ENCODE data around the gene IGSF3. TPM values are rescaled to one million over a fixed set of nuclear protein-coding genes. Genes with fewer than 3 reads are reported as not detected.

Gene IGSF3
- total RNA-seq, 1 experiment from 2014 or later: 32.4 TPM

DNA sequence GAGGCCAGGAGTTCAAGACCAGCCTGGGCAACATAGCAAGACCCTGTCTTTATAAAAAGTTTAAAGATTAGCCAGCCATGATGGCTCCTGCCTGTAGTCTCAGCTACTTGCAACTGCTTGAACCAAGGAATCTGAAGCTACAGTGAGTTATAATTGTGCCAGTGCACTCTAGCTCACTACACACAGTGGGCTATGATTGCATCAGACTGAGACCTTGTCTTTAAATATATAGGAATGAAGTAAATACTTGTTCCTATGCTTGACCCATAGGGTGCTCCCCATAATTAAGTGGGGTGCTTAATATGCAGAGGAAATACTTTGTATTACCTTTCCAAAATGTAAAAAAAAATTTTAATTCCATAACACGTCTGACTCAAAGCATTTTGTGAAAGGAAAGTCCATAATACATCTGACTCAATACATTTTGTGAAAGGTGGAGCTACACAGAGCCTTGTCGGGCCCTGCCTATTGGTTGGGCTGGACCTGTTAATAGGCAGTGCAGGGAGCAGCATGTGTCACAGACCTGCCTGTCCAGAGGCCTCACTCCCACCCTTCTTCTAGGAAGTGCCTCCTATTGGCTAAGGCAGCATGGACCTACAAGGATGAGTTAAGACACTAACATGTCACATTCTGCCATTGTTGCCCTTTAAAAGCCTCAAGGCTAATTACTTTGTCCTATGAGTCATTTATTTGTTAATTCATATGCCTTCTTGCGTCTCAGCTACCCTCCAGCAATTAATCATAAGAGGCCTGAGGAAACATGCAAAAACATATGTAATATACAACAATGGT, 130.3 kb downstream of the IGSF3 start:
- H3K9me3 Mint-ChIP-seq: no peaks in the 10 kb centered on the region
- no peak overlapping the region for H3K4me3 Mint-ChIP-seq
- peaks cover 5% of the 10 kb centered on the region for H3K4me1 Mint-ChIP-seq
- ChIA-PET POLR2A (no interaction called here), CTCF (interaction anchor here (1.6 kb wide), 1 partner anchor 52 kb away, joined by 3 read pairs; no protein-coding TSS in a partner anchor)
- no peak for DNase-seq (ENCODE audit: low spot score)
- TF ChIP-seq ZNF281 (CRISPR knock-in tag; IDR thresholded peaks at IDR 0.05) (no peak), ATF1 (CRISPR knock-in tag; IDR thresholded peaks at IDR 0.05) (no peak), ZNF396 (CRISPR knock-in tag; IDR thresholded peaks at IDR 0.05; ENCODE audit: borderline replicate concordance) (no peak), NR1H2 (CRISPR knock-in tag; IDR thresholded peaks at IDR 0.05) (no peak), ZNF263 (CRISPR knock-in tag; IDR thresholded peaks at IDR 0.05; ENCODE audit: low read depth) (no peak), SMAD3 (CRISPR knock-in tag; IDR thresholded peaks at IDR 0.05; ENCODE audit: borderline replicate concordance) (no peak), STAT6 (CRISPR knock-in tag; conservative IDR thresholded peaks at IDR 0.05; ENCODE audit: low read depth) (no peak), TEAD1 (CRISPR knock-in tag; IDR thresholded peaks at IDR 0.05) (no peak), ZSCAN18 (CRISPR knock-in tag; IDR thresholded peaks at IDR 0.05) (no peak), GRHL2 (CRISPR knock-in tag; IDR thresholded peaks at IDR 0.05; ENCODE audit: insufficient replicate concordance, severe bottlenecking) (no peak), FOXP1 (CRISPR knock-in tag; IDR thresholded peaks at IDR 0.05; ENCODE audit: borderline replicate concordance) (no peak), FOXK1 (CRISPR knock-in tag; IDR thresholded peaks at IDR 0.05) (no peak), NFATC4 (CRISPR knock-in tag; IDR thresholded peaks at IDR 0.05) (no peak), NFYB (CRISPR knock-in tag; conservative IDR thresholded peaks at IDR 0.05; ENCODE audit: low read depth) (no peak), EMX1 (CRISPR knock-in tag; IDR thresholded peaks at IDR 0.05) (no peak), RORB (CRISPR knock-in tag; IDR thresholded peaks at IDR 0.05) (no peak)
- H3K27ac Mint-ChIP-seq: no peak overlapping the region
- ATAC-seq: no peak
- H3K36me3 Mint-ChIP-seq: peaks cover 16% of the 10 kb centered on the region
- peaks cover 58% of the 10 kb centered on the region for H3K27me3 Mint-ChIP-seq (ENCODE audit: low read depth)

GRCh38 chr1:116534014-116534739, 133.4 kb downstream of the IGSF3 start:
- no peak for DNase-seq (ENCODE audit: low spot score)
- Mint-ChIP-seq H3K27me3 (ENCODE audit: low read depth) (peaks cover 50% of the 10 kb centered on the region), H3K4me3 (no peak overlapping the region), H3K27ac (no peak overlapping the region), H3K4me1 (peaks cover 8% of the 10 kb centered on the region), H3K9me3 (no peaks in the 10 kb centered on the region), H3K36me3 (peaks cover 16% of the 10 kb centered on the region)
- CTCF ChIA-PET: no interaction called here
- POLR2A ChIA-PET: no interaction called here
- ATAC-seq: no peak
- TF ChIP-seq ERG (CRISPR knock-in tag; IDR thresholded peaks at IDR 0.05) (no peak), GTF2I (CRISPR knock-in tag; conservative IDR thresholded peaks at IDR 0.05) (no peak), PRRX2 (CRISPR knock-in tag; IDR thresholded peaks at IDR 0.05) (no peak), CBFB (CRISPR knock-in tag; IDR thresholded peaks at IDR 0.05; ENCODE audit: low read depth) (no peak)
- TF ChIP-seq, protein P1, sequence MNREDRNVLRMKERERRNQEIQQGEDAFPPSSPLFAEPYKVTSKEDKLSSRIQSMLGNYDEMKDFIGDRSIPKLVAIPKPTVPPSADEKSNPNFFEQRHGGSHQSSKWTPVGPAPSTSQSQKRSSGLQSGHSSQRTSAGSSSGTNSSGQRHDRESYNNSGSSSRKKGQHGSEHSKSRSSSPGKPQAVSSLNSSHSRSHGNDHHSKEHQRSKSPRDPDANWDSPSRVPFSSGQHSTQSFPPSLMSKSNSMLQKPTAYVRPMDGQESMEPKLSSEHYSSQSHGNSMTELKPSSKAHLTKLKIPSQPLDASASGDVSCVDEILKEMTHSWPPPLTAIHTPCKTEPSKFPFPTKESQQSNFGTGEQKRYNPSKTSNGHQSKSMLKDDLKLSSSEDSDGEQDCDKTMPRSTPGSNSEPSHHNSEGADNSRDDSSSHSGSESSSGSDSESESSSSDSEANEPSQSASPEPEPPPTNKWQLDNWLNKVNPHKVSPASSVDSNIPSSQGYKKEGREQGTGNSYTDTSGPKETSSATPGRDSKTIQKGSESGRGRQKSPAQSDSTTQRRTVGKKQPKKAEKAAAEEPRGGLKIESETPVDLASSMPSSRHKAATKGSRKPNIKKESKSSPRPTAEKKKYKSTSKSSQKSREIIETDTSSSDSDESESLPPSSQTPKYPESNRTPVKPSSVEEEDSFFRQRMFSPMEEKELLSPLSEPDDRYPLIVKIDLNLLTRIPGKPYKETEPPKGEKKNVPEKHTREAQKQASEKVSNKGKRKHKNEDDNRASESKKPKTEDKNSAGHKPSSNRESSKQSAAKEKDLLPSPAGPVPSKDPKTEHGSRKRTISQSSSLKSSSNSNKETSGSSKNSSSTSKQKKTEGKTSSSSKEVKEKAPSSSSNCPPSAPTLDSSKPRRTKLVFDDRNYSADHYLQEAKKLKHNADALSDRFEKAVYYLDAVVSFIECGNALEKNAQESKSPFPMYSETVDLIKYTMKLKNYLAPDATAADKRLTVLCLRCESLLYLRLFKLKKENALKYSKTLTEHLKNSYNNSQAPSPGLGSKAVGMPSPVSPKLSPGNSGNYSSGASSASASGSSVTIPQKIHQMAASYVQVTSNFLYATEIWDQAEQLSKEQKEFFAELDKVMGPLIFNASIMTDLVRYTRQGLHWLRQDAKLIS (CRISPR knock-in tag; IDR thresholded peaks at IDR 0.05; ENCODE audit: borderline replicate concordance): no peak

Data from WTC11 (cell line).